B cell (primary cell): ENCODE results near the gene BACH2. TPM values are rescaled to one million over a fixed set of nuclear protein-coding genes. Genes with fewer than 3 reads are reported as not detected.

Experiments used
- ATAC-seq: fragments of 200-7000 bp; cut with Tn5 transposase; one replicate; pipeline ENCODE4 v1.10.0; 2021; ENCODE audit warnings: low read depth, mild to moderate bottlenecking, moderate number of reproducible peaks, moderate library complexity
- CTCF ChIA-PET: fragments of 350-600 bp; sonication (Branson Sonifier 250); formaldehyde crosslinking; loops from one replicate; lab custom pipeline; 2021; ENCODE audit warnings: antibody characterized with exemption, inconsistent platforms; lab: Charles Lee
- POLR2A ChIA-PET: fragments of 350-600 bp; sonication (Branson Sonifier 250); formaldehyde crosslinking; loops from one replicate; lab custom pipeline; 2021; ENCODE audit warnings: antibody characterized with exemption; lab: Charles Lee
- DNase-seq: peaks from one replicate; pipeline ENCODE4 v3.0.0; 2013
- H2AFZ ChIP-seq: 2 replicates; pipeline ENCODE4 v1.6.1; 2012; ENCODE audit warnings: mild to moderate bottlenecking, low read depth, low read length; ENCODE audit not compliant: insufficient read depth, poor library complexity, severe bottlenecking
- H3K27ac ChIP-seq, 2 donors: 1 replicate in 1 of 2; 2 replicates in 1 of 2; pipeline ENCODE4 v1.5.1; 2012 to 2013; ENCODE audit warnings: low read length in 2 of 2, mild to moderate bottlenecking in 2 of 2, moderate library complexity in 1 of 2
- H3K27me3 ChIP-seq, 4 experiments: fragments of 200-600 bp in 1 of 4; sonication (generic) in 1 of 4; replicated peaks in 1 of 4; 1 replicate in 2 of 4; 2 replicates in 2 of 4; pipeline versions ENCODE4 v1.6.1 to v1.7.0; 2013 to 2016; ENCODE audit warnings: low read length in 3 of 4, mild to moderate bottlenecking in 2 of 4, mixed read lengths in 1 of 4, moderate library complexity in 1 of 4; ENCODE audit not compliant: insufficient read depth in 4 of 4, control insufficient read depth in 3 of 4; ENCODE audit errors: control extremely low read depth in 1 of 4
- H3K36me3 ChIP-seq, 2 experiments: replicated peaks in 1 of 2; 1 replicate in 1 of 2; 2 replicates in 1 of 2; pipeline versions ENCODE4 v1.6.1 to v1.7.1; 2013; ENCODE audit warnings: low read length in 1 of 2; ENCODE audit not compliant: insufficient read depth in 2 of 2, control insufficient read depth in 1 of 2; ENCODE audit errors: control extremely low read depth in 1 of 2, extremely low read depth in 1 of 2
- H3K4me1 ChIP-seq, 2 donors: fragments of 200-600 bp in 1 of 2; sonication (generic) in 1 of 2; 1 replicate in 1 of 2; 2 replicates in 1 of 2; pipeline versions ENCODE4 v1.5.1 to v1.6.1; 2013 to 2017; ENCODE audit warnings: low read length in 2 of 2; ENCODE audit not compliant: control insufficient read depth in 2 of 2, insufficient read depth in 2 of 2
- H3K4me2 ChIP-seq: replicated peaks from 2 replicates; pipeline ENCODE3; 2012; ENCODE audit warnings: mild to moderate bottlenecking, low read depth, low read length; ENCODE audit not compliant: poor library complexity, severe bottlenecking
- H3K4me3 ChIP-seq, 5 experiments: fragments of 200-600 bp in 1 of 5; sonication (generic) in 1 of 5; 1 replicate in 3 of 5; 2 replicates in 2 of 5; pipeline versions ENCODE4 v1.5.1 to v1.7.0; 2011 to 2016; ENCODE audit warnings: low read length in 4 of 5, mild to moderate bottlenecking in 4 of 5, low read depth in 2 of 5, control low read depth in 1 of 5, moderate library complexity in 1 of 5; ENCODE audit not compliant: insufficient read depth in 1 of 5; ENCODE audit errors: control extremely low read depth in 1 of 5, extremely low read depth in 1 of 5
- H3K79me2 ChIP-seq: fragments of 200-600 bp; sonication (generic); one replicate; pipeline ENCODE4 v1.6.0; 2016; ENCODE audit warnings: low read length; ENCODE audit not compliant: control insufficient read depth, insufficient read depth
- H3K9ac ChIP-seq: fragments of 200-600 bp; sonication (generic); 2 replicates; pipeline ENCODE4 v1.6.1; 2017; ENCODE audit warnings: mild to moderate bottlenecking, low read length, moderate library complexity
- H3K9me3 ChIP-seq, 3 donors: one replicate each; pipeline versions ENCODE4 v1.6.1 to v1.7.1; 2013; ENCODE audit warnings: low read length in 2 of 3; ENCODE audit not compliant: control insufficient read depth in 2 of 3, insufficient read depth in 1 of 3; ENCODE audit errors: control extremely low read depth in 1 of 3
- H4K20me1 ChIP-seq: 2 replicates; pipeline ENCODE4 v1.6.0; 2012; ENCODE audit warnings: mild to moderate bottlenecking, low read length; ENCODE audit not compliant: insufficient read depth, control insufficient read depth, poor library complexity, severe bottlenecking
- H3K27ac Mint-ChIP-seq: one replicate; pipeline ENCODE4 v1.8.0; 2021; ENCODE audit warnings: mixed read lengths
- H3K27me3 Mint-ChIP-seq: one replicate; pipeline ENCODE4 v1.8.0; 2021; ENCODE audit warnings: mixed read lengths
- H3K4me1 Mint-ChIP-seq: one replicate; pipeline ENCODE4 v1.8.0; 2021; ENCODE audit warnings: mixed read lengths
- H3K4me3 Mint-ChIP-seq: one replicate; pipeline ENCODE4 v1.8.0; 2021; ENCODE audit warnings: mixed read lengths
- H3K9me3 Mint-ChIP-seq: one replicate; pipeline ENCODE4 v1.8.0; 2022; ENCODE audit warnings: mixed read lengths; ENCODE audit not compliant: insufficient read depth
- EZH2 ChIP-seq: IDR thresholded peaks from 2 replicates; pipeline ENCODE4 v1.6.1; 2012; ENCODE audit warnings: borderline replicate concordance, low read depth, mild to moderate bottlenecking, moderate library complexity, low read length; ENCODE audit not compliant: insufficient read depth, poor library complexity, severe bottlenecking
- WGBS: methylation state at CpG from one replicate; pipeline ENCODE4 v1.1.5; 2013; ENCODE audit warnings: missing lambda C conversion rate; ENCODE audit not compliant: insufficient coverage; 5-methylcytosine and 5-hydroxymethylcytosine counted together
- intact Hi-C: fragments of 100-400 bp; cut with micrococcal nuclease; formaldehyde crosslinking; loops from one replicate; pipeline ENCODE4 v1.10.0; 2022
- polyA plus RNA-seq: library from polyadenylated mRNA; depleted of rRNA; stranded (reverse); fragments of >200 nt; gene quantifications from 2 replicates; pipeline ENCODE4 v1.2.3, GENCODE V29; 2012
- total RNA-seq, 2 donors: library from RNA; stranded (reverse); fragments of 120-200 nt in 1 of 2; gene quantifications; 1 replicate in 1 of 2; 2 replicates in 1 of 2; pipeline versions ENCODE4 v1.2.3 to v1.2.4, GENCODE V29; 2013 to 2022
- TF ChIP-seq, protein P1 (sequence below): fragments of 200-600 bp; IDR thresholded peaks from one replicate; pipeline ENCODE4 v1.8.0; 2022; ENCODE audit warnings: antibody characterized with exemption, mild to moderate bottlenecking

Gene BACH2
- total and polyA plus RNA-seq, 2 donors (not counting 1 experiment from before 2014, with no cell fraction given), result 41.1 to 235 TPM

GRCh38 chr6:90157441-90157840, 139.2 kb downstream of the BACH2 start:
- intact Hi-C loops, result no loop called here
- H3K9ac ChIP-seq, result no peak overlapping the region
- H3K4me1 ChIP-seq, result peaks cover 49 to 78% of the 10 kb centered on the region in 2 donors
- H3K36me3 ChIP-seq, result peaks cover 0 to 12% of the 10 kb centered on the region in 2 experiments
- Mint-ChIP-seq H3K4me1 (peaks cover 76% of the 10 kb centered on the region), H3K9me3 (no peaks in the 10 kb centered on the region), H3K27me3 (no peaks in the 10 kb centered on the region), H3K4me3 (no peak overlapping the region), H3K27ac (no peak overlapping the region)
- ATAC-seq (no peak), DNase-seq (no peak)
- H3K27ac ChIP-seq, result peak overlapping the region in 1 of 2 donors; percentile 17
- no peaks in the 10 kb centered on the region for H3K9me3 ChIP-seq
- no peak overlapping the region for H2AFZ ChIP-seq
- H4K20me1 ChIP-seq, result peaks cover 73% of the 10 kb centered on the region
- H3K4me3 ChIP-seq, result no peak overlapping the region
- whole genome bisulfite sequencing, result 97% methylated on average over 6 of the region's 7 CpGs
- H3K27me3 ChIP-seq, result no peaks in the 10 kb centered on the region
- no peak for TF ChIP-seq EZH2
- TF ChIP-seq, protein P1, sequence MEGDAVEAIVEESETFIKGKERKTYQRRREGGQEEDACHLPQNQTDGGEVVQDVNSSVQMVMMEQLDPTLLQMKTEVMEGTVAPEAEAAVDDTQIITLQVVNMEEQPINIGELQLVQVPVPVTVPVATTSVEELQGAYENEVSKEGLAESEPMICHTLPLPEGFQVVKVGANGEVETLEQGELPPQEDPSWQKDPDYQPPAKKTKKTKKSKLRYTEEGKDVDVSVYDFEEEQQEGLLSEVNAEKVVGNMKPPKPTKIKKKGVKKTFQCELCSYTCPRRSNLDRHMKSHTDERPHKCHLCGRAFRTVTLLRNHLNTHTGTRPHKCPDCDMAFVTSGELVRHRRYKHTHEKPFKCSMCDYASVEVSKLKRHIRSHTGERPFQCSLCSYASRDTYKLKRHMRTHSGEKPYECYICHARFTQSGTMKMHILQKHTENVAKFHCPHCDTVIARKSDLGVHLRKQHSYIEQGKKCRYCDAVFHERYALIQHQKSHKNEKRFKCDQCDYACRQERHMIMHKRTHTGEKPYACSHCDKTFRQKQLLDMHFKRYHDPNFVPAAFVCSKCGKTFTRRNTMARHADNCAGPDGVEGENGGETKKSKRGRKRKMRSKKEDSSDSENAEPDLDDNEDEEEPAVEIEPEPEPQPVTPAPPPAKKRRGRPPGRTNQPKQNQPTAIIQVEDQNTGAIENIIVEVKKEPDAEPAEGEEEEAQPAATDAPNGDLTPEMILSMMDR, result no peak
- ChIA-PET CTCF (interaction anchor here (1.3 kb wide), 1 partner anchor 75 kb away, joined by 3 read pairs; no protein-coding TSS in a partner anchor), POLR2A (interaction anchor here (0.6 kb wide), 1 partner anchor 300 kb away, joined by 3 read pairs; no protein-coding TSS in a partner anchor)
- peaks cover 99% of the 10 kb centered on the region for H3K79me2 ChIP-seq
- peak overlapping the region; percentile 11 for H3K4me2 ChIP-seq

DNA sequence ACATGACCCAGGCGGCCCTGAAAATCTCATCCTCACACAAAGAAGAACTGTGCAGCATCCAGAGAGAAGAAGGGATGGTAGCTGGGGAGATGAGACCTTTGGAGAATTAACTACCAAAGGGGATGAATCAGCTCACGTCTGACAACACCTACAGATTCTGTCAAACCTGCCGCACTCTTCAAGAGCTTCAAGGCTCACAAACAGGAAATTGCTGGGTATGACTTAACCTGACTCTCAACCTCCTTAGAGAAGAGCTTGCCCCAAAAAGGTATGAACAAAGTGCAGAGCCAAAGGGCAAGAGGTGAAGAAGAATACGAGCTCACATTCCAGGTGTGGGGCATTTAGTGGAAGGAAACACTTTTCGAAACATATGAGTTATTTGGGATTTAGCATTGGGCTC, 139.8 kb downstream of the BACH2 start:
- H3K9me3 Mint-ChIP-seq, result no peaks in the 10 kb centered on the region
- H3K4me3 Mint-ChIP-seq, result peak overlapping the region; percentile 10
- no peaks in the 10 kb centered on the region for H3K27me3 Mint-ChIP-seq
- ChIA-PET POLR2A (interaction anchor here (0.6 kb wide), 1 partner anchor 300 kb away, joined by 3 read pairs; no protein-coding TSS in a partner anchor), CTCF (interaction anchor here (0.8 to 1.3 kb wide), 2 partner anchors 74 to 242 kb away, joined by 3 read pairs; no protein-coding TSS in a partner anchor)
- no CpG with 5 or more reads among the region's 5 CpGs for WGBS
- no peak overlapping the region for H3K4me2 ChIP-seq
- peaks cover 0 to 10% of the 10 kb centered on the region in 2 experiments for H3K36me3 ChIP-seq
- no peaks in the 10 kb centered on the region for H3K9me3 ChIP-seq
- H3K27ac Mint-ChIP-seq, result peak overlapping the region; percentile 62
- peaks cover 74% of the 10 kb centered on the region for H4K20me1 ChIP-seq
- TF ChIP-seq, protein P1, result no peak
- TF ChIP-seq EZH2, result no peak
- H3K4me1 Mint-ChIP-seq, result peaks cover 75% of the 10 kb centered on the region
- H2AFZ ChIP-seq, result no peak overlapping the region
- peaks cover 49 to 75% of the 10 kb centered on the region in 2 donors for H3K4me1 ChIP-seq
- ATAC-seq (no peak), DNase-seq (no peak)
- peaks cover 99% of the 10 kb centered on the region for H3K79me2 ChIP-seq
- peak overlapping the region in 1 of 2 donors; percentile 50 for H3K27ac ChIP-seq
- H3K4me3 ChIP-seq, result no peak overlapping the region
- no peak overlapping the region for H3K9ac ChIP-seq
- H3K27me3 ChIP-seq, result no peaks in the 10 kb centered on the region
- intact Hi-C loops, result no loop called here
